Fibroblast of mammary gland (primary cell): Measurements from ENCODE around the gene LMLN.

Experiments
- DNase-seq: peaks from one replicate; pipeline ENCODE4 v3.0.0-alpha.2; 2010; ENCODE audit warnings: low read depth
- H3K4me3 ChIP-seq: 2 replicates; pipeline ENCODE4 v1.5.1; 2011; ENCODE audit warnings: low read depth, mild to moderate bottlenecking, low read length, moderate library complexity; ENCODE audit not compliant: control insufficient read depth
- TF ChIP-seq, protein P1 (sequence below): conservative IDR thresholded peaks from 2 replicates; pipeline ENCODE4 v1.5.1; 2011; ENCODE audit warnings: low read depth, low read length, inconsistent platforms; ENCODE audit not compliant: control insufficient read depth, insufficient read depth

LMLN gene

GRCh38 chr3:198061119-198062067 lies 101.4 kb downstream of the LMLN start:
- no peak overlapping the region for H3K4me3 ChIP-seq
- TF ChIP-seq, protein P1, sequence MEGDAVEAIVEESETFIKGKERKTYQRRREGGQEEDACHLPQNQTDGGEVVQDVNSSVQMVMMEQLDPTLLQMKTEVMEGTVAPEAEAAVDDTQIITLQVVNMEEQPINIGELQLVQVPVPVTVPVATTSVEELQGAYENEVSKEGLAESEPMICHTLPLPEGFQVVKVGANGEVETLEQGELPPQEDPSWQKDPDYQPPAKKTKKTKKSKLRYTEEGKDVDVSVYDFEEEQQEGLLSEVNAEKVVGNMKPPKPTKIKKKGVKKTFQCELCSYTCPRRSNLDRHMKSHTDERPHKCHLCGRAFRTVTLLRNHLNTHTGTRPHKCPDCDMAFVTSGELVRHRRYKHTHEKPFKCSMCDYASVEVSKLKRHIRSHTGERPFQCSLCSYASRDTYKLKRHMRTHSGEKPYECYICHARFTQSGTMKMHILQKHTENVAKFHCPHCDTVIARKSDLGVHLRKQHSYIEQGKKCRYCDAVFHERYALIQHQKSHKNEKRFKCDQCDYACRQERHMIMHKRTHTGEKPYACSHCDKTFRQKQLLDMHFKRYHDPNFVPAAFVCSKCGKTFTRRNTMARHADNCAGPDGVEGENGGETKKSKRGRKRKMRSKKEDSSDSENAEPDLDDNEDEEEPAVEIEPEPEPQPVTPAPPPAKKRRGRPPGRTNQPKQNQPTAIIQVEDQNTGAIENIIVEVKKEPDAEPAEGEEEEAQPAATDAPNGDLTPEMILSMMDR, result no peak
- DNase-seq, result no peak

DNA sequence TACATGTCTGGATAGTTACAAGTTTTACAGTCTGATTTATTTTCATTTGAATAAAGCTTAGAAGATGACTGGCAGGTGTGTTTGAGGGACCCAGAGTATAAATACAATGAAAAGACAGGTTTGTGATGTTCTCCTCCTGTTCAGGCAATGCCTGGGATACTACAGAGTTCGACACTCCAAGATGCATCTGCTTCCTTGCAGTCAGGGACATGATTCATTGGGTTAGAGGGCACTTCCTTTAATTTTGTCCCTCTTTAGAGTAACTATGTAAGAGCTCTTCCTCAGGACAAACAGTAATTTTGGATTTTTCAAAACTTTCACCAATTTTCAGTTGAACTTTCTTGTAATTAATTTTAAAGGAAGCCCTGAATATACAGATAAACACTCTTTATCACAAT lies 102.0 kb downstream of the LMLN start:
- no peak overlapping the region for H3K4me3 ChIP-seq
- TF ChIP-seq, protein P1, result no peak
- DNase-seq, result no peak

DNA sequence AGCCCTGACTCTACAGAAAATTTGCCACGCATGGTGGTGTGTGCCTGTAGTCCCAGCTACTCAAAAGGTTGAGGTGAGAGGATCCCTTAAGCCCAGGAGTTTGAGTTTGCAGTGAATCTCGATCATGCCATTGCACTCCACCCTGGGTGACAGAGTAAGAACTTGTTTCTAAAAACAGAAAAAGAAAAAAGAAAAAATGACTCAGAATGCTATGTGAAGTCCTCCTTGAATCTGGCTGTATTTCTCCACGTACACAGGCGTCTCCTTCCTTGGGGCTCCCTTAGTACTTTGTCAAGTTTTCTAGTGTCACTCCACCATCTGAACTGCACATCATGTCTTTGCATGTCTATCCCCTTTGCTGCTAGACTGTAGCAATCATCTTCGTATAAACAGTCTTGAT lies 104.4 kb downstream of the LMLN start:
- no peak for DNase-seq
- no peak overlapping the region for H3K4me3 ChIP-seq
- TF ChIP-seq, protein P1, result no peak

- no peak for DNase-seq
- no peak overlapping the region for H3K4me3 ChIP-seq
- TF ChIP-seq, protein P1, result no peak
Observed at GRCh38 chr3:198065897-198066296, 105.9 kb downstream of the LMLN start.

DNA sequence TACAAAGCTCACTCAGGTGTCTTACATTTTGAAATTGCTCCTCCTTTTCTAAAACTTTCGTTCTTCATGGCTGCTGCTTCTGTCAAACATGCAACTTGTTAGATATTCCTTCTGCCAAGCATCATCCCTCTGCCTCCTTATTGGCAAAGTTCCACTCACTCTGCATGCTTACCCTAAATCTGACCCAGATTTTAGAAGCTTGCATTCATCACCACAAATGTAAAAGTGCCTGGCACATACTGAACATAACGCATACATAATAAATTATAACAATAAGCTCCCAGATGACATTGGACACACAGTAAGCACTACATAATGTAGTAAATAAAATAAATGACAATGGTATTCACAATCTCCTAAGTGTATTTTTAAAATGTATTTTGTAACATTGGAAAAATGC lies 107.4 kb downstream of the LMLN start:
- DNase-seq, result no peak
- TF ChIP-seq, protein P1, result no peak
- H3K4me3 ChIP-seq, result no peak overlapping the region

DNA sequence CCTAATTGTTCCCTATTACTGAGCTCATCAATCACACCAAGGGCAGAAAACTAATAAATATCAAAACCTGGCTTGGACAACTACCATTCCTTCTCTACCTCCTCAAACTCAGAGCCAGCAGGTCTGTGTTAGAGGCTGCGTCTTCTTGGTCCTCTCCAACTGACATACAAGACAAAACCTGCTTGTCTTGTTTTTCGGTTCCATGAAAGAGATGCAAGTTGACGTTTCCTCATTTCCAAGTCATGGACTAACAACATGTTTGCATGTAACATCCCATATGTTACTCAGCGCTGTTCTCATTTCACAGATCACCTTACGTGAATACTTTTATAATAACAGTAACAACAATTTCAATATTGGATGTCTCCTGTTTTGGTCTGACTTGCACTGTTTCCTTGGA lies 110.9 kb downstream of the LMLN start:
- TF ChIP-seq, protein P1, result no peak
- no peak overlapping the region for H3K4me3 ChIP-seq
- DNase-seq, result no peak
